ENCODE results near the gene PTPRA.

PTPRA gene

GRCh38 chr20:2890742-2891141 lies 17.5 kb downstream of the PTPRA start:
- Histone ChIP-seq H3K18ac (ENCODE audit: low read length) (no peak overlapping the region), H3K36me3 (replicated peaks in 1 of 2; ENCODE audit: control insufficient read depth in 2 of 2, insufficient read depth in 2 of 2, low read length in 2 of 2) (peaks cover 0 to 21% of the 10 kb centered on the region in 2 donors), H3K14ac (ENCODE audit: low read length) (no peak overlapping the region), H3K4me2 (ENCODE audit: insufficient read depth, low read length, poor library complexity, severe bottlenecking) (no peak overlapping the region), H3K79me1 (ENCODE audit: low read depth, low read length) (peaks cover 9% of the 10 kb centered on the region), H3K23ac (ENCODE audit: low read depth, low read length, poor library complexity) (no peak overlapping the region), H3K4me3 (ENCODE audit: low read length in 2 of 2) (no peak overlapping the region), H4K8ac (ENCODE audit: low read depth, low read length) (no peak overlapping the region), H2BK120ac (ENCODE audit: low read depth, low read length) (no peak overlapping the region), H2AK5ac (ENCODE audit: low read depth, low read length) (no peak overlapping the region), H3K9me3 (replicated peaks in 1 of 2; ENCODE audit: control insufficient read depth in 2 of 2, insufficient read depth in 1 of 2, low read depth in 1 of 2, low read length in 2 of 2) (peaks cover 2 to 20% of the 10 kb centered on the region in 2 donors), H3K4ac (ENCODE audit: low read length) (no peak overlapping the region), H2BK15ac (ENCODE audit: low read length) (no peak overlapping the region), H3K27me3 (ENCODE audit: control insufficient read depth in 3 of 3, insufficient read depth in 3 of 3, low read depth in 1 of 3, low read length in 3 of 3) (no peaks in the 10 kb centered on the region), H3K4me1 (ENCODE audit: control insufficient read depth in 2 of 2, insufficient read depth in 1 of 2, low read depth in 1 of 2, low read length in 2 of 2) (no peaks in the 10 kb centered on the region), H2AFZ (ENCODE audit: low read length) (no peak overlapping the region), H3K27ac (replicated peaks; ENCODE audit: low read length) (no peak overlapping the region), H2BK12ac (ENCODE audit: low read length) (no peak overlapping the region), H4K91ac (ENCODE audit: low read depth, low read length, poor library complexity) (no peak overlapping the region), H3K9ac (ENCODE audit: low read depth, low read length, poor library complexity) (no peak overlapping the region), H2BK5ac (ENCODE audit: low read length) (no peak overlapping the region)
- no CpG with 5 or more reads among the region's 2 CpGs for WGBS, 2 donors (ENCODE audit: extremely low coverage in 2 of 2, insufficient read length in 2 of 2, insufficient replicate concordance in 1 of 2)
- DNase-seq (ENCODE audit: low spot score), result no peak

- H3K36me3 ChIP-seq (replicated peaks in 1 of 2; ENCODE audit: control insufficient read depth in 2 of 2, insufficient read depth in 2 of 2, low read length in 2 of 2), result peaks cover 0 to 21% of the 10 kb centered on the region in 2 donors
- no peaks in the 10 kb centered on the region for H3K4me1 ChIP-seq (ENCODE audit: control insufficient read depth in 2 of 2, insufficient read depth in 1 of 2, low read depth in 1 of 2, low read length in 2 of 2)
- no peak overlapping the region for H3K14ac ChIP-seq (ENCODE audit: low read length)
- no peak overlapping the region for H3K4me2 ChIP-seq (ENCODE audit: insufficient read depth, low read length, poor library complexity, severe bottlenecking)
- DNase-seq (ENCODE audit: low spot score), result no peak
- H3K9ac ChIP-seq (ENCODE audit: low read depth, low read length, poor library complexity), result no peak overlapping the region
- peaks cover 9% of the 10 kb centered on the region for H3K79me1 ChIP-seq (ENCODE audit: low read depth, low read length)
- no peak overlapping the region for H4K91ac ChIP-seq (ENCODE audit: low read depth, low read length, poor library complexity)
- no peak overlapping the region for H2BK5ac ChIP-seq (ENCODE audit: low read length)
- H3K4me3 ChIP-seq (ENCODE audit: low read length in 2 of 2), result no peak overlapping the region
- no peak overlapping the region for H3K27ac ChIP-seq (replicated peaks; ENCODE audit: low read length)
- H3K27me3 ChIP-seq (ENCODE audit: control insufficient read depth in 3 of 3, insufficient read depth in 3 of 3, low read depth in 1 of 3, low read length in 3 of 3), result no peaks in the 10 kb centered on the region
- H2BK15ac ChIP-seq (ENCODE audit: low read length), result no peak overlapping the region
- no peak overlapping the region for H3K23ac ChIP-seq (ENCODE audit: low read depth, low read length, poor library complexity)
- peaks cover 2 to 20% of the 10 kb centered on the region in 2 donors for H3K9me3 ChIP-seq (replicated peaks in 1 of 2; ENCODE audit: control insufficient read depth in 2 of 2, insufficient read depth in 1 of 2, low read depth in 1 of 2, low read length in 2 of 2)
- H2BK12ac ChIP-seq (ENCODE audit: low read length), result no peak overlapping the region
- WGBS, 2 donors (ENCODE audit: extremely low coverage in 2 of 2, insufficient read length in 2 of 2, insufficient replicate concordance in 1 of 2), result no CpG with 5 or more reads among the region's 2 CpGs
- no peak overlapping the region for H2AK5ac ChIP-seq (ENCODE audit: low read depth, low read length)
- H2BK120ac ChIP-seq (ENCODE audit: low read depth, low read length), result no peak overlapping the region
- no peak overlapping the region for H3K18ac ChIP-seq (ENCODE audit: low read length)
- no peak overlapping the region for H3K4ac ChIP-seq (ENCODE audit: low read length)
- H4K8ac ChIP-seq (ENCODE audit: low read depth, low read length), result no peak overlapping the region
- no peak overlapping the region for H2AFZ ChIP-seq (ENCODE audit: low read length)
These were observed 18.1 kb downstream of the PTPRA start for GRCh38 chr20:2891343-2891742.

DNA sequence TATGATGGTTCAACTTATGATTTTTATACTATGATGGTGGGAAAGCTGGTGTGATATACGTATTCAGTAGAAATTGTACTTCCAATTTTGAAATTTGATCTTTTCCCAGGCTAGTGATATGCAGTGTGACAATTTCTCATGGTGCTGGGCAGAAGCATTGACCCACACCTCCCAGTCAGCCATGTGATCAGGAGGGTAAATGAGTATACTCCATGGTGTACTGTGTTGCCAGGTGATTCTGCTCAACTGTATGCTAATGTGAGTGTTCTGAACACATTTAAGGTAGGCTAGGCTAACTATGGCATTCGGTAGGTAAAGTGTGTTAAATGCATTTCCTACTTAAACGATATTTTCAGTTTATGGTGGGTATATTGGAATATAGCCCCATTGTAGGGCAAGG lies 19.1 kb downstream of the PTPRA start:
- no CpG with 5 or more reads among the region's 3 CpGs for WGBS, 2 donors (ENCODE audit: extremely low coverage in 2 of 2, insufficient read length in 2 of 2, insufficient replicate concordance in 1 of 2)
- Histone ChIP-seq H3K23ac (ENCODE audit: low read depth, low read length, poor library complexity) (no peak overlapping the region), H3K4me2 (ENCODE audit: insufficient read depth, low read length, poor library complexity, severe bottlenecking) (no peak overlapping the region), H3K4me3 (ENCODE audit: low read length in 2 of 2) (no peak overlapping the region), H3K4ac (ENCODE audit: low read length) (no peak overlapping the region), H4K8ac (ENCODE audit: low read depth, low read length) (no peak overlapping the region), H3K36me3 (replicated peaks in 1 of 2; ENCODE audit: control insufficient read depth in 2 of 2, insufficient read depth in 2 of 2, low read length in 2 of 2) (peaks cover 0 to 21% of the 10 kb centered on the region in 2 donors), H3K9me3 (replicated peaks in 1 of 2; ENCODE audit: control insufficient read depth in 2 of 2, insufficient read depth in 1 of 2, low read depth in 1 of 2, low read length in 2 of 2) (peaks cover 2 to 27% of the 10 kb centered on the region in 2 donors), H3K79me1 (ENCODE audit: low read depth, low read length) (peaks cover 9% of the 10 kb centered on the region), H2BK120ac (ENCODE audit: low read depth, low read length) (no peak overlapping the region), H2BK15ac (ENCODE audit: low read length) (no peak overlapping the region), H3K4me1 (ENCODE audit: control insufficient read depth in 2 of 2, insufficient read depth in 1 of 2, low read depth in 1 of 2, low read length in 2 of 2) (no peaks in the 10 kb centered on the region), H3K18ac (ENCODE audit: low read length) (no peak overlapping the region), H3K27me3 (ENCODE audit: control insufficient read depth in 3 of 3, insufficient read depth in 3 of 3, low read depth in 1 of 3, low read length in 3 of 3) (no peaks in the 10 kb centered on the region), H3K27ac (replicated peaks; ENCODE audit: low read length) (no peak overlapping the region), H2AFZ (ENCODE audit: low read length) (no peak overlapping the region), H2BK5ac (ENCODE audit: low read length) (no peak overlapping the region), H3K14ac (ENCODE audit: low read length) (no peak overlapping the region), H2AK5ac (ENCODE audit: low read depth, low read length) (no peak overlapping the region), H2BK12ac (ENCODE audit: low read length) (no peak overlapping the region), H3K9ac (ENCODE audit: low read depth, low read length, poor library complexity) (no peak overlapping the region), H4K91ac (ENCODE audit: low read depth, low read length, poor library complexity) (no peak overlapping the region)
- no peak for DNase-seq (ENCODE audit: low spot score)

GRCh38 chr20:2894221-2894620 lies 20.9 kb downstream of the PTPRA start:
- Histone ChIP-seq H3K23ac (ENCODE audit: low read depth, low read length, poor library complexity) (no peak overlapping the region), H2BK120ac (ENCODE audit: low read depth, low read length) (no peak overlapping the region), H4K8ac (ENCODE audit: low read depth, low read length) (no peak overlapping the region), H3K4ac (ENCODE audit: low read length) (no peak overlapping the region), H3K36me3 (replicated peaks in 1 of 2; ENCODE audit: control insufficient read depth in 2 of 2, insufficient read depth in 2 of 2, low read length in 2 of 2) (peaks cover 0 to 21% of the 10 kb centered on the region in 2 donors), H2AK5ac (ENCODE audit: low read depth, low read length) (no peak overlapping the region), H2BK12ac (ENCODE audit: low read length) (no peak overlapping the region), H4K91ac (ENCODE audit: low read depth, low read length, poor library complexity) (no peak overlapping the region), H3K79me1 (ENCODE audit: low read depth, low read length) (peaks cover 6% of the 10 kb centered on the region), H2BK15ac (ENCODE audit: low read length) (no peak overlapping the region), H3K27me3 (ENCODE audit: control insufficient read depth in 3 of 3, insufficient read depth in 3 of 3, low read depth in 1 of 3, low read length in 3 of 3) (no peaks in the 10 kb centered on the region), H3K27ac (replicated peaks; ENCODE audit: low read length) (no peak overlapping the region), H3K14ac (ENCODE audit: low read length) (no peak overlapping the region), H3K4me2 (ENCODE audit: insufficient read depth, low read length, poor library complexity, severe bottlenecking) (no peak overlapping the region), H2AFZ (ENCODE audit: low read length) (no peak overlapping the region), H3K18ac (ENCODE audit: low read length) (no peak overlapping the region), H2BK5ac (ENCODE audit: low read length) (no peak overlapping the region), H3K4me1 (ENCODE audit: control insufficient read depth in 2 of 2, insufficient read depth in 1 of 2, low read depth in 1 of 2, low read length in 2 of 2) (no peaks in the 10 kb centered on the region), H3K4me3 (ENCODE audit: low read length in 2 of 2) (no peak overlapping the region), H3K9ac (ENCODE audit: low read depth, low read length, poor library complexity) (no peak overlapping the region), H3K9me3 (replicated peaks in 1 of 2; ENCODE audit: control insufficient read depth in 2 of 2, insufficient read depth in 1 of 2, low read depth in 1 of 2, low read length in 2 of 2) (peaks cover 2 to 27% of the 10 kb centered on the region in 2 donors)
- no peak for DNase-seq (ENCODE audit: low spot score)
- WGBS, 2 donors (ENCODE audit: extremely low coverage in 2 of 2, insufficient read length in 2 of 2, insufficient replicate concordance in 1 of 2), result no CpG with 5 or more reads among the region's 2 CpGs
